Calu3 (cell line): ENCODE results near the gene A4GALT. TPM values are rescaled to one million over a fixed set of nuclear protein-coding genes. Genes with fewer than 3 reads are reported as not detected.
A peak's percentile ranks its signal among the peaks of the same experiment; 100 is the strongest.

Experiments
- BruUV-seq: library from RNA; stranded (reverse); fragments of 400-500 nt; replicated peaks from 2 replicates; lab custom pipeline; 2021; lab: Mats Ljungman, UMichigan
- CTCF ChIA-PET: fragments of 300-600 bp; sonication (Branson Sonifier 250); formaldehyde crosslinking; loops from one replicate; lab custom pipeline; 2022; ENCODE audit warnings: antibody characterized with exemption; lab: Charles Lee
- DNase-seq: peaks from one replicate; pipeline ENCODE4 v3.0.0; 2022
- H3K27ac Mint-ChIP-seq: one replicate; pipeline ENCODE4 v1.8.0; 2022; ENCODE audit warnings: mixed read lengths; ENCODE audit not compliant: unreplicated experiment
- H3K27me3 Mint-ChIP-seq: one replicate; pipeline ENCODE4 v1.8.0; 2022; ENCODE audit warnings: mixed read lengths; ENCODE audit not compliant: unreplicated experiment
- H3K36me3 Mint-ChIP-seq: one replicate; pipeline ENCODE4 v1.8.0; 2022; ENCODE audit warnings: mild to moderate bottlenecking, moderate library complexity, mixed read lengths; ENCODE audit not compliant: insufficient read depth, unreplicated experiment
- H3K4me1 Mint-ChIP-seq: one replicate; pipeline ENCODE4 v1.8.0; 2022; ENCODE audit warnings: mild to moderate bottlenecking, low read depth, mixed read lengths; ENCODE audit not compliant: unreplicated experiment
- H3K4me3 Mint-ChIP-seq: one replicate; pipeline ENCODE4 v1.8.0; 2022; ENCODE audit warnings: mild to moderate bottlenecking, low read depth, moderate library complexity, mixed read lengths; ENCODE audit not compliant: unreplicated experiment
- H3K9me3 Mint-ChIP-seq: one replicate; pipeline ENCODE4 v1.8.0; 2022; ENCODE audit warnings: low read depth, mixed read lengths; ENCODE audit not compliant: unreplicated experiment
- CTCF ChIP-seq: fragments of 200-600 bp; IDR thresholded peaks from one replicate; pipeline ENCODE4 v1.8.0; 2022; ENCODE audit warnings: antibody characterized with exemption; ENCODE audit not compliant: unreplicated experiment
- intact Hi-C: fragments of 100-400 bp; cut with micrococcal nuclease; formaldehyde crosslinking; loops from one replicate; pipeline ENCODE4 v1.10.0; 2022; ENCODE audit not compliant: unreplicated experiment
- total RNA-seq: library from RNA; stranded (reverse); gene quantifications from 2 replicates; pipeline ENCODE4 v1.2.3, GENCODE V29; 2022

The A4GALT gene
- total RNA-seq, 1 experiment from 2014 or later, result 10.5 TPM

- no TSS peak for BruUV-seq
- H3K27me3 Mint-ChIP-seq, result no peaks in the 10 kb centered on the region
- H3K4me1 Mint-ChIP-seq, result peaks cover 41% of the 10 kb centered on the region
- intact Hi-C loops, result no loop called here
- H3K27ac Mint-ChIP-seq, result peak overlapping the region; percentile 56
- CTCF ChIA-PET, result interaction anchor here (0.6 to 0.7 kb wide), 2 partner anchors 10 to 41 kb away, joined by 3 read pairs; no protein-coding TSS in a partner anchor
- no peaks in the 10 kb centered on the region for H3K9me3 Mint-ChIP-seq
- peak; percentile 30 for DNase-seq
- H3K4me3 Mint-ChIP-seq, result no peak overlapping the region
- no peak for TF ChIP-seq CTCF
- H3K36me3 Mint-ChIP-seq, result peaks cover 21% of the 10 kb centered on the region
These were observed 34.6 kb downstream of the A4GALT start for GRCh38 chr22:42685941-42686653.

GRCh38 chr22:42684462-42685195 lies 36.0 kb downstream of the A4GALT start:
- intact Hi-C loops, result no loop called here
- CTCF ChIA-PET, result no interaction called here
- Mint-ChIP-seq H3K9me3 (peaks cover under 1% of the 10 kb centered on the region), H3K36me3 (peaks cover 26% of the 10 kb centered on the region), H3K4me3 (no peak overlapping the region), H3K27me3 (no peaks in the 10 kb centered on the region), H3K4me1 (peaks cover 52% of the 10 kb centered on the region), H3K27ac (no peak overlapping the region)
- no peak for TF ChIP-seq CTCF
- DNase-seq, result no peak
- no TSS peak for BruUV-seq

- Mint-ChIP-seq H3K9me3 (peaks cover 2% of the 10 kb centered on the region), H3K27ac (no peak overlapping the region), H3K27me3 (no peaks in the 10 kb centered on the region), H3K4me1 (peaks cover 46% of the 10 kb centered on the region), H3K36me3 (peaks cover 22% of the 10 kb centered on the region), H3K4me3 (no peak overlapping the region)
- intact Hi-C loops, result no loop called here
- CTCF ChIA-PET, result interaction anchor here (1.7 kb wide), 1 partner anchor 14 kb away, joined by 4 read pairs; no protein-coding TSS in a partner anchor
- BruUV-seq, result no TSS peak
- DNase-seq, result no peak
- TF ChIP-seq CTCF, result no peak
These were observed 36.9 kb downstream of the A4GALT start for GRCh38 chr22:42683578-42684283.

- DNase-seq, result no peak
- H3K27me3 Mint-ChIP-seq, result no peaks in the 10 kb centered on the region
- intact Hi-C loops, result no loop called here
- no TSS peak for BruUV-seq
- H3K9me3 Mint-ChIP-seq, result peaks cover 8% of the 10 kb centered on the region
- H3K27ac Mint-ChIP-seq, result peak overlapping the region; percentile 58
- TF ChIP-seq CTCF, result no peak
- H3K36me3 Mint-ChIP-seq, result peaks cover 14% of the 10 kb centered on the region
- CTCF ChIA-PET, result interaction anchor here (1.7 kb wide), 1 partner anchor 15 kb away, joined by 4 read pairs; no protein-coding TSS in a partner anchor
- H3K4me1 Mint-ChIP-seq, result peaks cover 40% of the 10 kb centered on the region
- no peak overlapping the region for H3K4me3 Mint-ChIP-seq
These were observed 38.4 kb downstream of the A4GALT start for GRCh38 chr22:42682113-42682851.
